SK-N-SH (cell line): Measurements from ENCODE around the gene KANSL3.

Source experiments
- CHD2 ChIP-seq: fragments of 150-350 bp; IDR thresholded peaks from 2 replicates; pipeline ENCODE4 v1.6.1; 2018; ENCODE audit warnings: low read length; ENCODE audit not compliant: partially characterized antibody
- CTCF ChIP-seq: fragments of 200-600 bp; sonication (generic); IDR thresholded peaks from 2 replicates; pipeline ENCODE4 v1.6.1; 2017; ENCODE audit warnings: antibody characterized with exemption, mild to moderate bottlenecking, moderate library complexity
- EZH2phosphoT487 ChIP-seq: fragments of 200-600 bp; sonication (generic); IDR thresholded peaks from 2 replicates; pipeline ENCODE4 v1.6.1; 2017; ENCODE audit warnings: low read depth, mixed run types, mild to moderate bottlenecking, antibody characterized with exemption, moderate library complexity, borderline replicate concordance
- FOXJ3 ChIP-seq: sonication (generic); formaldehyde crosslinking; IDR thresholded peaks from 2 replicates; pipeline ENCODE4 v1.5.1; 2020; ENCODE audit warnings: mild to moderate bottlenecking, missing genetic modification reagents
- MXI1 ChIP-seq: IDR thresholded peaks from 2 replicates; pipeline ENCODE4 v1.6.1; 2012; ENCODE audit warnings: mild to moderate bottlenecking, low read depth, low read length, improper control_type of control experiment
- RAD21 ChIP-seq: IDR thresholded peaks from 2 replicates; pipeline ENCODE4 v1.6.1; 2012; ENCODE audit warnings: mild to moderate bottlenecking, low read length
- REST ChIP-seq: IDR thresholded peaks from 2 replicates; pipeline ENCODE4 v1.6.1; 2012; ENCODE audit warnings: mild to moderate bottlenecking, low read depth, low read length, moderate library complexity
- RXRA ChIP-seq: IDR thresholded peaks from 2 replicates; pipeline ENCODE4 v1.4.0; 2012; ENCODE audit warnings: low read depth, mild to moderate bottlenecking, borderline replicate concordance
- TAF1 ChIP-seq: IDR thresholded peaks from 2 replicates; pipeline ENCODE4 v1.6.1; 2012; ENCODE audit warnings: low read depth, mild to moderate bottlenecking, low read length, moderate library complexity, borderline replicate concordance
- TEAD4 ChIP-seq: IDR thresholded peaks from 2 replicates; pipeline ENCODE4 v1.4.0; 2012; ENCODE audit warnings: mild to moderate bottlenecking, borderline replicate concordance; ENCODE audit not compliant: insufficient read depth
- ZBTB33 ChIP-seq: IDR thresholded peaks from 2 replicates; pipeline ENCODE4 v1.4.0; 2012; ENCODE audit warnings: low read depth, borderline replicate concordance

GRCh38 chr2:96679848-96680247 lies 41.7 kb upstream of the KANSL3 start:
- TF ChIP-seq RAD21, result no peak
- no peak for TF ChIP-seq CTCF
- no peak for TF ChIP-seq REST
- no peak for TF ChIP-seq CHD2
- no peak for TF ChIP-seq RXRA
- no peak for TF ChIP-seq ZBTB33
- TF ChIP-seq TAF1, result no peak
- no peak for TF ChIP-seq EZH2phosphoT487
- no peak for TF ChIP-seq MXI1
- TF ChIP-seq TEAD4, result no peak
- no peak for TF ChIP-seq FOXJ3
